Limb (tissue), 2 donors: ENCODE data around the gene SLC19A1.
"Not testable (repeated sequence)": the region's sequence is repeated elsewhere in the genome, so short reads cannot be mapped to it uniquely, and the experiment has no call there.

ENCODE experiments used
- DNase-seq, 2 donors: peaks; one replicate each; pipeline ENCODE4 v3.0.0-alpha.2; 2016; ENCODE audit errors: extremely low spot score in 2 of 2

SLC19A1 gene

GRCh38 chr21:45508607-45509565, 33.4 kb downstream of the SLC19A1 start:
- DNase-seq, result no peak

GRCh38 chr21:45507888-45508508, 34.2 kb downstream of the SLC19A1 start:
- no peak for DNase-seq

GRCh38 chr21:45507523-45507875, 34.7 kb downstream of the SLC19A1 start:
- no peak for DNase-seq

- no peak for DNase-seq
These were observed 35.3 kb downstream of the SLC19A1 start for GRCh38 chr21:45506836-45507522.

GRCh38 chr21:45506241-45506817, 35.9 kb downstream of the SLC19A1 start:
- DNase-seq, result no peak

GRCh38 chr21:45505416-45506021, 36.7 kb downstream of the SLC19A1 start:
- no peak for DNase-seq

GRCh38 chr21:45504516-45505415, 37.5 kb downstream of the SLC19A1 start:
- no peak for DNase-seq

- DNase-seq, result no peak
These were observed 38.2 kb downstream of the SLC19A1 start for GRCh38 chr21:45504021-45504515.

- not testable (repeated sequence) for DNase-seq
These were observed 39.0 kb downstream of the SLC19A1 start for GRCh38 chr21:45503226-45503625.

- DNase-seq, result no peak
These were observed 39.6 kb downstream of the SLC19A1 start for GRCh38 chr21:45502600-45502999.

GRCh38 chr21:45502006-45502345, 40.3 kb downstream of the SLC19A1 start:
- DNase-seq, result no peak

GRCh38 chr21:45501081-45502005, 40.9 kb downstream of the SLC19A1 start:
- not testable (repeated sequence) for DNase-seq

- DNase-seq, result no peak
These were observed 42.2 kb downstream of the SLC19A1 start for GRCh38 chr21:45499970-45500577.

- no peak for DNase-seq
These were observed 43.0 kb downstream of the SLC19A1 start for GRCh38 chr21:45499201-45499750.

GRCh38 chr21:45498646-45499000, 43.6 kb downstream of the SLC19A1 start:
- DNase-seq, result no peak

GRCh38 chr21:45497846-45498645, 44.2 kb downstream of the SLC19A1 start:
- no peak for DNase-seq

GRCh38 chr21:45496968-45497845, 45.0 kb downstream of the SLC19A1 start:
- no peak for DNase-seq
